ENCODE results near the gene LRIG1.

- TF ChIP-seq EP300 (IDR thresholded peaks at IDR 0.05) (no peak), CTCF (IDR thresholded peaks at IDR 0.05) (no peak)
Measured at GRCh38 chr3:66409771-66410754, 90.8 kb downstream of the LRIG1 start.
